HCT116 (cell line): ENCODE data around the gene NAALADL2. TPM values are rescaled to one million over a fixed set of nuclear protein-coding genes. Genes with fewer than 3 reads are reported as not detected.

Source experiments
- ATAC-seq: fragments of 200-7000 bp; cut with Tn5 transposase; 2 replicates; pipeline ENCODE4 v1.9.1; 2020; ENCODE audit warnings: mild to moderate bottlenecking, moderate library complexity
- BruUV-seq: library from RNA; stranded (reverse); fragments of 400-500 nt; replicated peaks from 2 replicates; lab custom pipeline; 2021; lab: Mats Ljungman, UMichigan
- CTCF ChIA-PET: fragments of 300-600 bp; sonication (Branson Sonifier 250); formaldehyde crosslinking; loops from one replicate; lab custom pipeline; 2021; ENCODE audit warnings: antibody characterized with exemption; lab: Charles Lee
- POLR2A ChIA-PET: fragments of 300-600, 350-600 bp; sonication (Branson Sonifier 250); formaldehyde crosslinking; loops from one replicate; lab custom pipeline; 2021; ENCODE audit warnings: antibody characterized with exemption; lab: Charles Lee
- RAD21 ChIA-PET, 2 experiments: fragments of 300-600 bp; sonication (Branson Sonifier 250); formaldehyde crosslinking; loops; one replicate each; lab custom pipeline; 2023; ENCODE audit warnings: low total read pairs in 2 of 2; ENCODE audit not compliant: uncharacterized antibody in 2 of 2, unreplicated experiment in 2 of 2, low non-redundant PET in 1 of 2; lab: Charles Lee
- DNase-seq: peaks from one replicate; pipeline ENCODE4 v3.0.0-alpha.2; 2010; ENCODE audit warnings: low read depth, low spot score
- H2AFZ ChIP-seq: fragments of 200-600 bp; shearing (Covaris generic), sonication (generic); 2 replicates; pipeline ENCODE4 v1.6.1; 2017; ENCODE audit warnings: low read depth, mixed run types, mixed read lengths, antibody characterized with exemption, low read length; ENCODE audit not compliant: poor library complexity, severe bottlenecking
- H3K27ac ChIP-seq: 2 replicates; pipeline ENCODE4 v1.5.1; 2012; ENCODE audit warnings: low read depth, low read length
- H3K27me3 ChIP-seq: fragments of 200-600 bp; sonication (generic); 2 replicates; pipeline ENCODE4 v1.6.1; 2016; ENCODE audit warnings: mixed run types, low read length, mixed read lengths; ENCODE audit not compliant: insufficient read depth
- H3K36me3 ChIP-seq, 2 experiments: fragments of 200-500 bp in 1 of 2; fragments of 200-600 bp in 1 of 2; sonication (Bioruptor generic) in 1 of 2; sonication (generic) in 1 of 2; 2 replicates each; pipeline versions ENCODE4 v1.5.1 to v1.6.1; 2014 to 2016; ENCODE audit warnings: low read length in 2 of 2, inconsistent platforms in 1 of 2, mixed read lengths in 1 of 2, mixed run types in 1 of 2; ENCODE audit not compliant: insufficient read depth in 2 of 2, control insufficient read depth in 1 of 2
- H3K4me1 ChIP-seq, 2 experiments: fragments of 200-600 bp in 1 of 2; sonication (generic) in 1 of 2; 2 replicates each; pipeline versions ENCODE4 v1.5.1 to v1.6.1; 2012 to 2017; ENCODE audit warnings: low read length in 2 of 2, inconsistent platforms in 1 of 2, mild to moderate bottlenecking in 1 of 2, mixed read lengths in 1 of 2, mixed run types in 1 of 2, moderate library complexity in 1 of 2; ENCODE audit not compliant: insufficient read depth in 2 of 2, control insufficient read depth in 1 of 2
- H3K4me2 ChIP-seq: fragments of 200-600 bp; sonication (generic); 2 replicates; pipeline ENCODE4 v1.6.1; 2017; ENCODE audit warnings: mixed run types, low read length, mixed read lengths
- H3K4me3 ChIP-seq, 2 experiments: fragments of 200-600 bp in 1 of 2; sonication (generic) in 1 of 2; replicated peaks in 1 of 2; 2 replicates each; pipeline ENCODE4 v1.5.1; 2011 to 2016; ENCODE audit warnings: low read length in 2 of 2, control low read depth in 1 of 2, low read depth in 1 of 2, mild to moderate bottlenecking in 1 of 2, mixed read lengths in 1 of 2, mixed run types in 1 of 2
- H3K79me2 ChIP-seq: fragments of 200-600 bp; sonication (generic); 2 replicates; pipeline ENCODE4 v1.6.1; 2017; ENCODE audit warnings: mild to moderate bottlenecking, mixed run types, low read length, moderate library complexity, mixed read lengths; ENCODE audit not compliant: insufficient read depth
- H3K9ac ChIP-seq: fragments of 200-600 bp; sonication (generic); 2 replicates; pipeline ENCODE4 v1.6.1; 2016; ENCODE audit warnings: low read length, mixed read lengths
- H3K9me2 ChIP-seq: fragments of 200-600 bp; sonication (generic), shearing (Covaris generic); 2 replicates; pipeline ENCODE4 v1.6.1; 2017; ENCODE audit warnings: mixed run types, mild to moderate bottlenecking, moderate library complexity; ENCODE audit not compliant: insufficient read depth
- H3K9me3 ChIP-seq, 2 experiments: fragments of 200-500 bp in 1 of 2; fragments of 200-600 bp in 1 of 2; sonication (Bioruptor generic) in 1 of 2; sonication (generic) in 1 of 2; 2 replicates each; pipeline ENCODE4 v1.6.1; 2014 to 2017; ENCODE audit warnings: low read length in 2 of 2, mixed read lengths in 2 of 2, inconsistent platforms in 1 of 2, low read depth in 1 of 2, mild to moderate bottlenecking in 1 of 2, mixed run types in 1 of 2, moderate library complexity in 1 of 2; ENCODE audit not compliant: control insufficient read depth in 1 of 2, insufficient read depth in 1 of 2
- H4K20me1 ChIP-seq: fragments of 200-600 bp; sonication (generic), shearing (Covaris generic); 2 replicates; pipeline ENCODE4 v1.6.1; 2017; ENCODE audit warnings: mixed run types, mild to moderate bottlenecking, moderate library complexity; ENCODE audit not compliant: insufficient read depth
- ATF3 ChIP-seq: IDR thresholded peaks from 2 replicates; pipeline ENCODE4 v1.6.1; 2012
- CBX3 ChIP-seq: IDR thresholded peaks from 2 replicates; pipeline ENCODE4 v1.6.1; 2012; ENCODE audit warnings: low read depth
- CEBPB ChIP-seq: IDR thresholded peaks from 2 replicates; pipeline ENCODE4 v1.6.1; 2012; ENCODE audit warnings: low read depth
- ELF1 ChIP-seq: IDR thresholded peaks from 2 replicates; pipeline ENCODE4 v1.6.1; 2012; ENCODE audit warnings: low read depth, borderline replicate concordance
- EZH2phosphoT487 ChIP-seq: fragments of 200-600 bp; IDR thresholded peaks from 2 replicates; pipeline ENCODE4 v1.6.1; 2018; ENCODE audit warnings: antibody characterized with exemption, borderline replicate concordance
- FOSL1 ChIP-seq: IDR thresholded peaks from 2 replicates; pipeline ENCODE4 v1.6.1; 2012; ENCODE audit warnings: low read depth
- JUND ChIP-seq: IDR thresholded peaks from 2 replicates; pipeline ENCODE4 v1.6.1; 2012
- POLR2A ChIP-seq: IDR thresholded peaks from 2 replicates; pipeline ENCODE4 v1.7.0; 2011; ENCODE audit warnings: borderline replicate concordance; ENCODE audit not compliant: insufficient read depth, insufficient read length; ENCODE audit errors: extremely low read depth
- POLR2AphosphoS5 ChIP-seq: IDR thresholded peaks from 2 replicates; pipeline ENCODE4 v1.6.1; 2011; ENCODE audit warnings: mild to moderate bottlenecking, low read depth, low read length, moderate library complexity
- REST ChIP-seq: IDR thresholded peaks from 2 replicates; pipeline ENCODE4 v1.6.1; 2012; ENCODE audit warnings: low read depth
- SIN3A ChIP-seq: IDR thresholded peaks from 2 replicates; pipeline ENCODE4 v1.6.1; 2012; ENCODE audit warnings: low read depth
- SP1 ChIP-seq: IDR thresholded peaks from 2 replicates; pipeline ENCODE4 v1.6.1; 2012; ENCODE audit warnings: low read depth
- SRF ChIP-seq: IDR thresholded peaks from 2 replicates; pipeline ENCODE4 v1.6.1; 2012; ENCODE audit warnings: low read depth
- TCF7L2 ChIP-seq: IDR thresholded peaks from 2 replicates; pipeline ENCODE4 v1.7.0; 2011; ENCODE audit warnings: borderline replicate concordance, inconsistent platforms; ENCODE audit not compliant: insufficient read depth, insufficient read length; ENCODE audit errors: extremely low read depth
- ZBTB33 ChIP-seq: IDR thresholded peaks from 2 replicates; pipeline ENCODE4 v1.6.1; 2011; ENCODE audit warnings: mild to moderate bottlenecking, low read length, moderate library complexity; ENCODE audit not compliant: insufficient replicate concordance; ENCODE audit errors: extremely low read depth
- intact Hi-C: fragments of 100-400 bp; cut with micrococcal nuclease; formaldehyde crosslinking; loops from 2 replicates; pipeline ENCODE4 v1.10.0; 2022
- total RNA-seq: library from RNA; stranded (reverse); gene quantifications from one replicate; pipeline ENCODE4 v1.2.1, GENCODE V29; 2021; ENCODE audit not compliant: unreplicated experiment

The NAALADL2 gene
- total RNA-seq, 1 experiment from 2014 or later, result 2.9 TPM

GRCh38 chr3:175749981-175750380, 890.8 kb downstream of the NAALADL2 start (continued):
- TF ChIP-seq ZBTB33, result no peak

- no TSS peak for BruUV-seq
- no peak for DNase-seq
- peaks cover 8 to 13% of the 10 kb centered on the region in 2 experiments; a peak in 3 of 4 replicates for H3K4me1 ChIP-seq
- ATAC-seq, result no peak
- no peak overlapping the region for H3K9ac ChIP-seq
- RAD21 ChIA-PET, result no interaction called here
- H3K9me3 ChIP-seq, result no peaks in the 10 kb centered on the region
- POLR2A ChIA-PET, result no interaction called here
- no peak overlapping the region for H3K27ac ChIP-seq
- no peak overlapping the region for H3K4me2 ChIP-seq
- intact Hi-C loops, result no loop called here
- no peaks in the 10 kb centered on the region for H3K36me3 ChIP-seq
- no peak overlapping the region for H2AFZ ChIP-seq
- no peaks in the 10 kb centered on the region for H4K20me1 ChIP-seq
- TF ChIP-seq JUND, result no peak
- no peak for TF ChIP-seq FOSL1
- no peak for TF ChIP-seq REST
- no peak for TF ChIP-seq EZH2phosphoT487
- TF ChIP-seq POLR2AphosphoS5, result no peak
- TF ChIP-seq CBX3, result no peak
- no peak for TF ChIP-seq SIN3A
- TF ChIP-seq ATF3, result no peak
- TF ChIP-seq CEBPB, result no peak
- no peak for TF ChIP-seq SP1
- TF ChIP-seq SRF, result no peak
- TF ChIP-seq TCF7L2, result no peak
- TF ChIP-seq ZBTB33, result no peak
- TF ChIP-seq POLR2A, result no peak
- TF ChIP-seq ELF1, result no peak
- TF ChIP-seq, all 23 proteins: peak for 0
- H3K79me2 ChIP-seq, result no peaks in the 10 kb centered on the region
- H3K27me3 ChIP-seq, result no peaks in the 10 kb centered on the region
- CTCF ChIA-PET, result no interaction called here
- H3K9me2 ChIP-seq, result no peaks in the 10 kb centered on the region
- H3K4me3 ChIP-seq, result no peak overlapping the region
Measured at GRCh38 chr3:175751089-175751488, 892.0 kb downstream of the NAALADL2 start.
